GM21825 (cell line): ENCODE measurements around the gene LRRC4B.

ENCODE experiments used
- ATAC-seq: cut with Tn5 transposase; IDR thresholded peaks from one replicate; pipeline ENCODE4 v1.9.1; 2021; ENCODE audit warnings: mild to moderate bottlenecking, moderate library complexity; ENCODE audit not compliant: unreplicated experiment

LRRC4B gene

DNA sequence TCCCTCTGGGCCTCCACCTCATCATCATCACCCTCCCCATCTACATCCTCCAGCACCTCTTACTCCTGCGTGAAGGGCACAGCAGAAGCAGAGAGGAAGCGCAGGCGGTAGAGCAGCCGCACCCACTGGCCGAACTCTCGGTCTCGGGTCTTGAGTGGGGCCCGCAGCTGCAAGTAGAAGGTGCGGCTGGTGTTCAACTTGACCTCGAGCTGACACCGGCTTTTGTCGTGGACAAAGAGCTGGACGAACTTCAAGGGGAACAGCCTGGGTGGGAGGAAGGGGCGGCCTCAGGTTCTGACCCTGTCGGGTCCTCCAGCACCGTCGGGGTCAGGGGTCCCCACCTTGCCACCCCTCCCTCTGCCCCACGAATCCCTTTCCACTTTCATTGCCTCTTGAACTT lies 100.7 kb downstream of the LRRC4B start:
- no peak for ATAC-seq
